ENCODE measurements around the gene PSME1.

DNA sequence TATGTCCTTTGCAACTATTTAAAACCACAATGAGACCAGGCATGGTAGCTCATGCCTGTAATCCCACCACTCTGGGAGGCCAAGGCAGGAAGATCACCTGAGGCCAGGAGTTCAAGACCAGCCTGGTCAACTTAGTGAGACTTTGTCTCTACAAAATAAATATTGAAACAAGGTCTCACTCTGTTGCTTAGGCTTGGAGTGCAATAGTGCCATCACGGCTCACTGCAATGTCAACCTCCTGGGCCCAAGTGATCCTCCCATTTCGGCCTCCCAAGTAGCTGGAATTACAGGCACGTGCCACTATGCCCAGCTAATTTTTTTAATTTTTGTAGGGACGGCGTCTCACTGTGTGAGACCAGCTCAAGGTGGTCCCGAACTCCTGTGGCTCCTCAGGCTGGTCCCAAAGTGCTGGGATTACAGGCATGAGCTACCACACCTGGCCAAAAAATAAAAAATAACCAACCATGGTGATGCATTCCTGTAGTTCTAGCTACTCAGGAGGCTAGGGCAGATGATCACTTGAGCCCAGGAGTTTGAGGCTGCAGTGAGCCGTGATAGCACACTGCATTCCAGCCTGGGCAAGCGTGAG, 6.5 kb upstream of the PSME1 start:
- TF ChIP-seq, protein P1, sequence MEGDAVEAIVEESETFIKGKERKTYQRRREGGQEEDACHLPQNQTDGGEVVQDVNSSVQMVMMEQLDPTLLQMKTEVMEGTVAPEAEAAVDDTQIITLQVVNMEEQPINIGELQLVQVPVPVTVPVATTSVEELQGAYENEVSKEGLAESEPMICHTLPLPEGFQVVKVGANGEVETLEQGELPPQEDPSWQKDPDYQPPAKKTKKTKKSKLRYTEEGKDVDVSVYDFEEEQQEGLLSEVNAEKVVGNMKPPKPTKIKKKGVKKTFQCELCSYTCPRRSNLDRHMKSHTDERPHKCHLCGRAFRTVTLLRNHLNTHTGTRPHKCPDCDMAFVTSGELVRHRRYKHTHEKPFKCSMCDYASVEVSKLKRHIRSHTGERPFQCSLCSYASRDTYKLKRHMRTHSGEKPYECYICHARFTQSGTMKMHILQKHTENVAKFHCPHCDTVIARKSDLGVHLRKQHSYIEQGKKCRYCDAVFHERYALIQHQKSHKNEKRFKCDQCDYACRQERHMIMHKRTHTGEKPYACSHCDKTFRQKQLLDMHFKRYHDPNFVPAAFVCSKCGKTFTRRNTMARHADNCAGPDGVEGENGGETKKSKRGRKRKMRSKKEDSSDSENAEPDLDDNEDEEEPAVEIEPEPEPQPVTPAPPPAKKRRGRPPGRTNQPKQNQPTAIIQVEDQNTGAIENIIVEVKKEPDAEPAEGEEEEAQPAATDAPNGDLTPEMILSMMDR (IDR thresholded peaks at IDR 0.05): no peak
- no peak for TF ChIP-seq POLR2A (IDR thresholded peaks at IDR 0.05)
